Activated CD4-positive, alpha-beta T cell treated with anti-CD3 and anti-CD28 coated beads for 24 hours (primary cell): ENCODE measurements around the gene PLOD3.

Experiments used
- DNase-seq, 2 donors: peaks; one replicate each; pipeline ENCODE4 v3.0.0-alpha.2; 2020; ENCODE audit warnings: low read depth in 2 of 2

PLOD3 gene

DNA sequence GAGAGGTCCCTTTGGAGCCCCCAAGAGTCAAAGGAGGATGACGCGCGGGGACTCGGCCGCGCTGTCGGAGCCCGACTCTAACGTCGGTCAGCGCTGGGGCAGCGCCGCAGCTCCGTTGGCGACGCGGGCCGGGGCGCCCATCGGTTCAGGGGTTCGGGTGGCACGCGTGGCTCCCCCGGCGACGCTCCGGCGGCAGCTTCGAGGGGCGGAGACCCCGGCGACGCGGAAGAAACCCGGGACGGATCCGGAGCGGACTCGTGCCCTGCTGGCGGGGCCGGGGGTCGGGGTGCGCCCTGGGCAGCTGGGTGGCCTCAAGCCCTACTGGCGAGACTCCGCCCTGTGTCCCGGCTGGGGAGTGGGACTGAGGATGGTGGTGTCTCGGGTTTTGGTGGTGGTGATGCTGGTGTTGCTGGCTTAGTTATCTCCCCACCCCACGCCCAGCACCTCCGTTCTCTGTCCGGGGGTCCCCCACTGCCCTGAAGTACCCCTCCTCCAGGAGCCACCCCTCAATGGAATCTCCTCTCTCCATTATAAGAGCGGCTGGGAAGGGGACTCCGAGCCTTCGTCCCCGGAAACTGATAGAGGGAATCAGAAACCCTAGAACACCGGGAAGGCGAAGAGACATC lies 37.1 kb downstream of the PLOD3 start, which contains the start of gene NAT16:
Gene NAT16 (minus strand): TSS at position 164 of the 626 bp plus-strand sequence. CDS start 5,486 bp downstream, outside the sequence.
- DNase-seq, result no peak

DNA sequence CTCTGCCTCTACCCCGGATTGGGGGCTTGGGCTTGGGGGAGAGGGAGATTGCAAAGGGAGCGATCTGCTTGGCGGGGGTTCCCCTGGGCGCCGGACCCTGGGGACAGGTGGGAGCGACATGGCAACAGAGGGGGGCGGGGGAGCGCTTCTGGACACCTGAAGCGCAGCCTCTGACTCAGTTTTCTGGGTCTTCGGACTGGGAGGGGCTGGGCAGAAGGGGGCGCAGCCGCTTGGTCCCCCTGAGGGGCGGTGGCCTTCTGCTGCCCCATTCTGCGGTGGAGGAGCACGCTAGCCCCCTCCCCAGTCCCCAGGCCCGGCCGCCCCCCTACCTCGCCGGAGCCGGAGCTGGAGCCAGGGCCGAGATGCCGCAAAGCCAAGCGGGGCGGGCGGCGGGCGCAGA lies 37.7 kb downstream of the PLOD3 start:
- DNase-seq, result no peak

DNA sequence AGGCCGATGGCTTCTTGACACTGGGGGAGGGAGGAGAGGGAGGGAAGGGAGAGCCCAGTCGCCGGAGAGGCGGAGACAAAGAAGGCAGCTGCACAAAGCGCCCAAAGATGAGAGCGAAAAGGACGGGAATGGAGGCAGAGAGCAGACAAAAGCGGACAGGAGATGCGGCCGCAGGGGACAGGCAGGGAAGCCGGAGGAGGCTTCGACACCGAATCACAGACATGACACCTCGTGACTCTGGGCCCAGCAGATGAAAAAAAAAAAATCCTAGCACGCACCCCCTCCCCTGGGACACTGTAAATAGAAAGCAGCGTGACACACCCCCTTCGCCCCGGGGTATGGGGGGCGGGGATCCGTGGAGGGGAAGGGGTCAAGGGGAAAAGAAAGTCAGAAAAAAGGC lies 38.3 kb downstream of the PLOD3 start:
- no peak for DNase-seq

DNA sequence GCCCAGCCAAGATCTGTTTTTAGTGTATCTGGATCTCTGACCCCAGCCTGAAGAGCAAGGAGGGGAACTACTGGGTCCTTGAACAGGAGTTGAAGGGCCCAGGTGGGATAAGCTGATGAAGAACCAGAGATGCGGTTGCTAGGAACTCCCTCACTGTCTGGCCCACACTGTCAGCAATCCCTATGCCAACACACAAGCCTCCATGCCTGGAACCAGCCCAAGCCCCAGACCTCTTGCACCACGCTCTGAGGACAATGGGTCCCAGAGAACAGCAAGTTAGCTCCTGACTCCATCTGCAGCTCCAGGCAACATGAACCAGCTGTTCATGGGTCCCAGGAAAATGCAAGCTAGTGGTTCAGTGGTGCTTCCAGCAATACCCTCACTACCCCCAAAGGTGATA lies 39.7 kb downstream of the PLOD3 start:
- no peak for DNase-seq

DNA sequence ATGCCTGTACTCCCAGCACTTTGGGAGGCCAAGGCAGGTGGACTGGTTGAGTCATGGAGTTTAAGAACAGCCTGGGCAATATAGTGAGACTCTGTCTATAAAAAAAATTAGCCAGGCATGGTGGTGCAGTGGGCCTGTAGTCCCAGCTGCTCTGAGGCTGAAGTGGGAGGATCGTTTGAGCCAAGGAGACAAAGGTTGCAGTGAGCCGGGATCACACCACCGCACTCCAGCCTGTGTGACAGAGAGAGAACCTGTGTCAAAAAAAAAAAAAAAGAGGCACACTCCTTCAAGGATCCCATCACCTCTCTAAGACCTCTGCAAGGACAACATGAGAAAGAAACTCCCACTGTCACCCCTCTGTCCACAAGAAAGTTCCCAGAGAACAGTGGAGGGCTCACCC lies 41.7 kb downstream of the PLOD3 start:
- DNase-seq, result no peak

DNA sequence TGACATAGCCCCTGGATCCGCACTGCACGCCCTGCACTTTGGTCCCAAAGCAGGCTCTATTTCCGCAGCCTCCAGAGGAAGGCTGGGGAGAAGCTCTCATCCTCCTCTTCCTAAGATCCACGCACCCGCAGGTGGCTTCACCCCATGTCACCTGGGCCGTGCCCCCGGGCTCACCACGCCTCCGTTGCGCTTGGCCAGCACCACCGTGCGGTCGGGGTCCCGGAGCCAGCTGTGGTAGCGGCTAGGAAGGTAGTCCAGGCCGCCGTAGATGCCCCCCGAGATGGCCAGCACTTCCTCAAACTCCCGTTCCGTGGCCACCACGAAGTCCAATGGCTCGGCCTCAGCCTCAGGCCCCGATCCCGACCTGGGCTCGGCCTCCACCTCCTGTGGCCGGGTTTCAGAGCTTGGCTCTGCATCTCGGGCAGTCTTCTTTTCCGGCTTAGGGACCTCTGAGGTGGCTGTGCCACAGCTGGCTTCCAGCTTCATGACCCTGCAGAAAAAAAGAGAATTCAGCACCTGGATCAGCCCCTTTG lies 43.0 kb downstream of the PLOD3 start:
- DNase-seq, result no peak

DNA sequence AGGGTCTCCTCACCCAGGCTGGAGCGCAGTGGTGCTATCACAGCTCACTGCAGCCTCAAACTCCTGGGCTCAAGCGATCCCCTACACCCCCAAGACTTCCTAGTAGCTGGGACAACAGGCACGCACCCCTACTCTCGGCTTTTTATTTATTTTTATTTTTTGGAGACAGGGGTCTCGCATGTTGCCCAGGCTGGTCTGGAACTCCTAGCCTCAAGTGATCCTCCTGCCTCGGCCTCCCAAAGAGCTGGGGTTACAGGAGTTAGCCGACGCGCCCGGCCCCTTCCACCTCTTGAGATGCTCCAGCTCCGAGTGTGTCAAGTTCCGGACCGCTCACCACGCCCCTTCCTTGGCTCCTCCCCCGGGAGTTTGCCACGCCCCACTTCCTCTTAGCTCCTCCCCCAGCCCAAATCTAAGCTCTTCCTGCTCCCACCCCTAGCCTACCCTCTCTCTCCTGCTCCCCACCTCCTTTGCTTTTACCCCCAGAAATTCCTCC lies 43.6 kb downstream of the PLOD3 start:
- peak; percentile 51 to 61 for DNase-seq

DNA sequence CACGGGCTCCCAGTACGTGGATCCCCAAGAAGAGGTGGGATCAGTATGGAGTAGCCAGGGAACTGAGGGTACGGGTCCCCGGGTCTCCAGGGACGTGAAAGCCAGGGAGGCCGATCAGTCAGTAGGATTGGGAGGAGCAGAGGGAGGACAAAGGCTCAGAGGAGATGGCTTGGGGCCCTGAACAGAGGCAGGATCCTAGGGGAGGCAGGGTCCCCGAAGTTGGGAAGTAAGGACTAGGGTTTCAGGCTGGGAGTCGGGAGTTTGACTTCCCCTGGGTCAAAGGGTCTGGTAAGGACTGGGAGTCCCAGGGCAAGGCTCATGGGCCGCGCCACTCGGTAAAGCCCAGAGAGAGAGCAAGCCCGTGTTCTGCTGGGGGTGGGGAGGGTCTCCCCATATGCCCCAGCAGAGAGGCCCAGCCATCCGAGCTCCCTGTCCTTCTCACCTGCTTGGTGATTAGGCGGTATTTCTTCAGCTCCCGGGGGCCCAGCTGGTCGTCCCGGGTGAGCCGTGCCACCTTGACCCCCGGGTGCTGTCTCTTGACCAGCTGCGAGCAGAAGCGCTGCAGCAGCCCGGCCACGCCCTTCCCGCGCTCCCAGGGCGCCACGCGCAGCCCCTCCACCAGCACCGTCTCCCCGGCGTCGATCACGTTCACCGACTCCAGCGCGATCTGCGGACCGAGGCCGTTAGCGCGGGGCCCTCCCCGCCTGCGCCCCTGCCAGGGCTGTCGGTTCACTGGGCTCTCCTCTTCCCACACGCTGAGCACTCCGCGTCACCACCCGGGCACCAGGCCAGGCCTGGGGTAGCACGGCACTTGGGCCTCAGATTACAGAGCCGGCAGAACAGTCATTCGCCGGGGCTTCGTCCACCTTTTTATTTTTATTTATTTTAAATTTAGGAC lies 44.3 kb downstream of the PLOD3 start:
- no peak for DNase-seq

DNA sequence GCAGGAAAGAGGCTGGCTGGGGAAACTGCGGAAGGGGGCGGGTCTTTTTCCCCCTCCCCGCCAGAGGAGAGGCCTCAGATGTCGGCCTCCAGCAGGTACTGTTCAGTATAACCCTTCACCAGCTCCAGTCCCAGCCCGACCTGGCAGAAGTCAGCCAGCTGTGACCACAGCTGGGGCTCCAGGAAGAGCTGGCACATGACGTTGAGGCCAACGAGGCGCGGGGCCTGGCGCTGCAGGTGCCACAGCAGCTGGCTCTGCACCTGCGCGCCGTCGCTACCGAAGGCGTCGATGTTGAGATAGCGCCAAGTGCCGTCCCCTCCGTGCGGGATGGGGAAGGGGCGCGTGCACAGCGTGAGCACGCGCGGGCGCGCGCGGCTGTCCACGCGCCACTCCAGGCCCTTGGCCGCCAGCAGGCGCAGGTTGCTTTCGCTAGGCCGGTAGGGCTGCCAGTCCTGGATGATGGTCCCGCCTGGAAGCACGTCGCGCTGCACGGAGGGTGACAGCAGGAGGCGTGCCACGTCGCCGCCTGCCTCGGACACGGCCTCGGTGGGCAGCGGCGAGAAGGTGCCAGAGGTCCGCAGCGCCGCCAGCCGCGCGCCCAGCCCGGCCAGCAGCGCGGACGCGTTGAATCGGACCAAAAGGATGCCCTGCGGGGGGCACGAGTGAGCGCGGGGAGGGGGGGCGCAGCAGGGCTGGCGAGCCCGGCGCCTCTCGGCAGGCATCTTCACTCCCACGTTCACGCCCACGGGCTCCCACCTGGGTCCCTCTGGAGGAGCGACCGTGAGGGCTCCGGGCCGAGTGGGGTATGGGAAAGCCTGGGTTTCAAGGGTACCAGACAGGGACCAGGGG lies 45.2 kb downstream of the PLOD3 start:
- DNase-seq, result no peak

DNA sequence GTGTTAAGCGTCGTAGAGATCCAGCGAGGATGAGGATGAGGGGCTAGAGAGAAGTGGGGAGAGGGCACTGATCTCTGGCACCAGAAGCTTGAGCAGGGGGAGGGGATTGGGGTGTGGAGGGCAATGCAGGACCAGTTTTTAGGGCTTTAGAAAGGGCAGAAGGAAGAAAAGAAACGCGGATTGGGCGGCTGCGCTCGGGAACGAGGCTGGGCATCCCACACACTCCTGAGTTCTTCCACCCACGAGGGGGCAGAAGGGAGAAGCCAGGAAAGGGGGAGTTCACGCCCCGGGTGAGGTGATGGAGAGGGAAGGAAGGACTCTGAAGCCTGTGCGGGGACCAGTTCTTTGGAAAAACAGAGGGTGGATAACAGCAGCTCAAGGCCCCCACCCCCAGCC lies 45.9 kb downstream of the PLOD3 start:
- DNase-seq, result no peak

DNA sequence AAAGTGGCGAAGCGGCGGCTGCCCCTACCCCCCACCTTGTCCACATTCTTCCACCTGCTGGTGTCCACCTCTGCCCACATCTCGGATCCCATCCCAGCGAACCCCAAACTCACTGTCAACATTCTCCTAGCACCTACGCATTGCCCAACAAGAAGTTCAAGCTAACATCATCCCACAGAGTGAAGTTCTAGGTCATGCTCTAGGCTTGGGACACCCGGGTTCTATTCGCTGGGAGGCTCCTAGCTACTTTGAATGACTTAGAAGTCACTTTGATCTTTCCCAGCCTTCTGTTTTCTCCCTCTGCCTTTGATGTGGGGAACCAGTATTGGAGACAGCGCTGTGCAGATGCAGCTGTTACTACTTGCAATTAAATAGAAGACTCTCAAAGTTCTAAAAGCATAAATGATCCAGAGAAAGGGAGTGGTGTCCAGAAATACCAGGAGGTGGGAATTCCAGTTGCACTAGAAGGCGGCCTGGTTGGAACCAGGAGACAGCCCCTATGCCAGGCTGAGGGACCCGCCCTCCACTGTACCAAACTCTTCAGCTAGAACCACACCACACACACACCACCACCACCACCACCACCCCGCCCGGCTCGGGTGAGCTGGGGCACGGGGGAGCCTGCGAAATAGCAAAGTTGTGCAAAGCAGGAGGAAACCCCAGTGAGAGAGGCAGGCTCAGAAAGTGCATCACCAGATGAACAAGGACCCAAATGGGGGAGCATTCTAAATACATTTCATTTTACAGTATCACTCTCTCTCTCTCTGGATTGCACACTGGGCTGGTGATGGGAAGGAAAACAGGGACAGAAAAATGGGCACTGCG lies 46.6 kb downstream of the PLOD3 start:
- DNase-seq, result no peak

DNA sequence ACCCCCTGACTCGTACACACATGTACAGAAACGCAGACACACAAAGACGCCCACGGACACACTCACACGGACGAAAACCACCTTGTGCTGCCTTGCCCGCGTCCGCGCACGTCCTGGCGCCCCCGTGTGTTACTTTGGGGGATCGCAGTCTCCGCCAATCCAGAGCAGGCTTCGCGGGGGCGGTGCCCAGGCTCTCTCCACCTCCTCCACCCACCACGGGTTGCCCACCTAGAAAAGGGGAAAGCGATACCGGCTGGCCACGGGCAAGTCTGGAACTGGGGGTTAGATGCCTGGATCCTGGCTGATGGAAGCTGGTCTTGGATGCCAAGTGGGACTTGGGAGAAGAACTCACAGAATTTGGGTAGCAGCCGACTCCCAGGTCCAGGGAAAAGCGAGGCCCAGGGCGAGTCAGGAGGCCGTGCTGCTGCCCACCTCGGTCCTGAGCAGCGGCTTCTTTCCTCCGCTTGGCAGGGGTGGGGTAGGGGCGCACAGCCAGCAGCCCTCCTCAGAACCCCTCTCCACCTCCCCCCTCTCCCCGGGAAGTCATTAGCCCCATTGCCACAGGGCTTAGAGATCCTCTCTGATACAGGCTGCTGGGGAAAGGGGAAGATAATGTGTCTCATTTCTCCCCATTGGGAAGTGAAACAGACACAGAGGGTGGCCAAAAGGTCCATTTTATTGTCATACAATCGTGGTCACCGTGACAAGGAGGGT lies 47.4 kb downstream of the PLOD3 start:
- DNase-seq, result peak; percentile 68 to 76

DNA sequence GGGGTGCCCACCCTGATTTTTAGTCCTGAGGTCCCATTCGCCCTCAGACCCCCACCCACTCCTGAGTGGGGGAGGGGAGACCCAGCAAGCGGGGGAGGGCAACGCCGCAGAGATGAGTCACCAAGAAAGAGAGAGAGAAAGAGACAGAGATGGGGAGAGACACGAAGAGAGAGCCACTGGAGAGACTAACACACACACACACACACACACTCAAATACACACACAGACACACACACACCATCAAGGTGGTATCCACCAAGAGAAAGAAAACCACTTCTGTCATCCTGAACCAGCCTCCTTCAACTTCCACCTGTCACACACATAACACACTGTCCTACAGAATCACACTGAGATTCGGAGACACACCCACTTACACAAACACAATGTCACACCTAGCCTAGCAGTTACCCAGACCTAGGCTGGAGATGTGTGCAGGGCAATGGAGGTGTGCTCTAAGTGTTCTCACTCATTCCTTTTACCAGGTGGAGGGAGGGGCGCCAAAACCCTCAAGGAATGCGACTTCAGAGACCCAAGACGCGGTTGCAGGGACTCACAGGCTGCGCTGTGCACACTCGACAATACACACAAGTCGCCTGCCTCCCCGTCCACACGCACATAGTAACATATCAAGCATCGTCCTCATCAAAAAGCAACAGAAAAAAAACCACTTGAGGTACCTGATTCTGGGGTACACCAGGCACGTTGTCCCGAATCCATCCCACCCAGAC lies 48.1 kb downstream of the PLOD3 start:
- no peak for DNase-seq

DNA sequence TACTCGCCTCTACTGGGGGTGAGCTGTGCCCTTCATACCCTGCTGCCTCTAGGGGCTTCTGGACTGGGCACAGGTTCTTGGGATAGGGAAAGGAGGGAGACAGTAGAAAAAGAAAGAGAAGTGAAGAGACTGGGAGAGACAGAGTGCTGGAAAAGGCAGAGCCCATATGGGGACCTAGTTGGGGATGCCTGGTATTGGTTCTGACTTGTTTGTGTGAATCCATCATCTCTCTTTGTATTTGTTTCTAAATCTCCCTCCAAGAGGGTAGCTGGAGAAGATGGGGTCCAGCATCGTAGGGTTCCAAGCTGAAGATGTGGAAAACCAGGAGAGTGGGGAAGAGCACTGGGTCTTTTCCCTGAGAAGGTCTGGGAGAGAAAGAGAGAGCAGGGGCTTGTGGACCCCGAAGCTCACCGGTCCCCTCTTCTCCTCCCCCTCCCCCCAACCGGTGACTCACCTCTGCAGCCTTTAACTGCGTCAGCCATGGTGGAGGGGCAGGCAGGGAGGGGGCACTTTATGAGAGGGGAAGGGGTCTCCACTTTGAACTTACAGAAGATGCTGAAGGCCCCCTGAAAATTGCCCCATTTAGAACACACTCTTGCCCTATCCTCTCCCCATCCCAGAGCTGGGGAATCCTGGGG lies 48.9 kb downstream of the PLOD3 start:
- no peak for DNase-seq

DNA sequence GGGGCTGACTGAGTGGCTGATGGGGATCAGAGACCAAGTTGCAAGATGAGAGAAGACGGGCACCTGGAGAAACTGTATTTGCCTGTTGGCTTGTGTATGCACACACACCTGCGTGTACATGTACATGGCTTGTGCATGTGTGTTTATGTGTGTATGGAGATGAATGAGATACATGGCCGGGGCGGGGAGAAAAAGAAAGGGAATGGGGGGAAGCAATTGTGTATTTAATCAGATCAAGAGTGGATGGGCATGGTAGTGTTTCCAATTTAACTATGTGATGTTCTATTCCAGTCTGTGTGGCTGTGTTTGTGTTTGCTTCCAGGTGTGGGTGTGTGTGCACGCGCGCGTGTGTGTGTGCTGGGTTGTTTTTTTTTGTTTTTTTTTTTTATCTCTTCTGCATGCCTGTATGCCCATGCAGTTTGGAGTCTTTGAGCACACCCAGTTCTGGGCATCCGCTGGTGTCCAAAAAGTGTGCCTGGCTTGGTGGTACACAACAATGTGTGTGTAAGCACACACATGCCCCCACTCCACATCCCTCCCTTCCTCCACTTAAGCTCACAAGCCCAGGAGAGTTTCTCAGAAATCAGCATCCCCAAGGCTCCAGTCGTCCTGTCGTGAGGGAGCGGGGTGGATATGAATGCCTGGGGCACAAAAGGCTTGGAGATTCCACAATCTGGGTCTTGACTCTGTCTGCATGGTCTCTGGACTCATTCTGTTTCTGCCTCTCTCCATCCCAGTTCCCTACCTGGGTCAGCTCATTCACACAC lies 49.6 kb downstream of the PLOD3 start:
- DNase-seq, result no peak

DNA sequence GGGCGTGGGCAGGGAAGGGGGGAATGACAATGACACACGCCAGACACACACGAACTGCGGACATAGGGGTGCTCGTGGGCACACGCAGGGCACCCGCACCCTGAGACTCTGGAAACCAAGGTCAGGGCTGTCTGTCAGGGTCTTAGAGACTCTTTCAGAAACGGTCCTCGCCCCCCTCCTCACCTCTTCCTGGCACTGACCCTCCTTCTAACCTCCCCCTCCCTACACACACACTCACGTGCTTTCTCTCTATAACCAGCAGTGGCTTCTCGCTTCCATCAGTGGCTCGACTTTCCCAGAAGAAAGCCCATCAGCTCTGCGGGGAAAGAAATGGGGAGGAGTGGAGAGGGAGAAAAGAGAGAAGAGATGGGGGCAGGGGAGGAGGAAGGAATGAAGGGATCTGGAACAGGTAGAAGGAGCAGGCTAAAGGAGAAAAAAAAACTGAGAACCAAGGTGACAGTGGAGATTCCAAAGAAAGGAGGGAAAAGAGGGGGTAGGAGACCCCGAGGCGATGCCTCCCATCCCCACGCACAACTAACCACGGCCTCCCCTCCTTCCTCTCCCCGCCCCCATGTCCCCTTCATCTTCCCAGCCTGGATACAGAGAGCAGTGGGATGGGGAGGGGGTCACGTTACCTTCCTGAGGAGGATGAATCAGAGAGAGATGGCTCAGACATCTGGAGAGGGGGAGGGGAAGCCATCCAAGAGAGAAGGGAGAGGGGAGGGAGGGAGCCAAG lies 50.3 kb downstream of the PLOD3 start:
- DNase-seq, result no peak

DNA sequence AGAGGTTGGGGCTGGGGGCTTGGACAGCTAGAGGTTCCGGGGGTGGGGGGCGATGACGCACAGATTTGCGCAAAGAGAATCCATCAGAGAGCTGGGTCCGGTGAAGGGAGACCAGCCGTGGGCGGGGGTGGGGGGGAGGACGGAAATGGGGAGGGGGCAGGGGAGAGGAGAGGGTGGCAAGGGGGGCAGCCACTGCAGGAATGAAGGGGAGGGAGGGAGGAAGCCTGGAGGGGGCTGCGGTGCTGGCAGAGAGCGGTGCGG lies 50.8 kb downstream of the PLOD3 start:
- no peak for DNase-seq
